ENCODE measurements around the gene CYGB.

Gene CYGB

GRCh38 chr17:76576189-76576588 lies 38.7 kb upstream of the CYGB start:
- TF ChIP-seq CTCF (IDR thresholded peaks at IDR 0.05; ENCODE audit: borderline replicate concordance, extremely low read depth, low read length, poor library complexity, severe bottlenecking) (no peak), EZH2 (IDR thresholded peaks at IDR 0.05; ENCODE audit: borderline replicate concordance, low read depth, low read length, severe bottlenecking) (no peak)
- no peak overlapping the region for H2AFZ ChIP-seq (ENCODE audit: low read depth, low read length)
- H3K4me2 ChIP-seq (ENCODE audit: insufficient read depth, low read length), result no peak overlapping the region
- no peaks in the 10 kb centered on the region for H3K9me3 ChIP-seq (ENCODE audit: insufficient read depth, low read length, severe bottlenecking)
- no peak overlapping the region for H3K27ac ChIP-seq (ENCODE audit: low read length)
- H4K20me1 ChIP-seq (ENCODE audit: insufficient read depth, low read length), result no peaks in the 10 kb centered on the region
- H3K27me3 ChIP-seq (ENCODE audit: insufficient read depth, low read length, poor library complexity), result no peaks in the 10 kb centered on the region
- H3K4me3 ChIP-seq (ENCODE audit: low read depth in 1 of 2, low read length in 2 of 2), result no peak overlapping the region
- no peak for ATAC-seq (ENCODE audit: insufficient read depth, low read depth)
- H3K36me3 ChIP-seq (ENCODE audit: insufficient read depth, low read length), result no peaks in the 10 kb centered on the region
- no peaks in the 10 kb centered on the region for H3K4me1 ChIP-seq (ENCODE audit: insufficient read depth, low read length)
- no peak for DNase-seq
- no peaks in the 10 kb centered on the region for H3K79me2 ChIP-seq (ENCODE audit: insufficient read depth, low read length)
- H3K9ac ChIP-seq (ENCODE audit: low read depth, low read length), result no peak overlapping the region

GRCh38 chr17:76575570-76575969 lies 38.1 kb upstream of the CYGB start:
- ATAC-seq (ENCODE audit: insufficient read depth, low read depth), result no peak
- no peaks in the 10 kb centered on the region for H3K4me1 ChIP-seq (ENCODE audit: insufficient read depth, low read length)
- no peak for TF ChIP-seq CTCF (IDR thresholded peaks at IDR 0.05; ENCODE audit: borderline replicate concordance, extremely low read depth, low read length, poor library complexity, severe bottlenecking)
- TF ChIP-seq EZH2 (IDR thresholded peaks at IDR 0.05; ENCODE audit: borderline replicate concordance, low read depth, low read length, severe bottlenecking), result no peak
- H3K9ac ChIP-seq (ENCODE audit: low read depth, low read length), result no peak overlapping the region
- H4K20me1 ChIP-seq (ENCODE audit: insufficient read depth, low read length), result no peaks in the 10 kb centered on the region
- H3K4me3 ChIP-seq (ENCODE audit: low read depth in 1 of 2, low read length in 2 of 2), result no peak overlapping the region
- H2AFZ ChIP-seq (ENCODE audit: low read depth, low read length), result no peak overlapping the region
- no peaks in the 10 kb centered on the region for H3K9me3 ChIP-seq (ENCODE audit: insufficient read depth, low read length, severe bottlenecking)
- no peak overlapping the region for H3K4me2 ChIP-seq (ENCODE audit: insufficient read depth, low read length)
- no peak overlapping the region for H3K27ac ChIP-seq (ENCODE audit: low read length)
- no peaks in the 10 kb centered on the region for H3K79me2 ChIP-seq (ENCODE audit: insufficient read depth, low read length)
- no peak for DNase-seq
- H3K27me3 ChIP-seq (ENCODE audit: insufficient read depth, low read length, poor library complexity), result no peaks in the 10 kb centered on the region
- H3K36me3 ChIP-seq (ENCODE audit: insufficient read depth, low read length), result no peaks in the 10 kb centered on the region

- Histone ChIP-seq H4K20me1 (ENCODE audit: insufficient read depth, low read length) (peaks cover 2% of the 10 kb centered on the region; the same call in 1 of the 2 replicates), H3K27ac (ENCODE audit: low read length) (no peak overlapping the region)
- DNase-seq, result no peak
These were observed 36.7 kb upstream of the CYGB start for GRCh38 chr17:76574166-76574565.

More at GRCh38 chr17:76574166-76574565, 36.7 kb upstream of the CYGB start:
- no peak for ATAC-seq (ENCODE audit: insufficient read depth, low read depth)
- Histone ChIP-seq H3K4me3 (ENCODE audit: low read depth in 1 of 2, low read length in 2 of 2) (no peak overlapping the region), H3K79me2 (ENCODE audit: insufficient read depth, low read length) (no peaks in the 10 kb centered on the region), H3K27me3 (ENCODE audit: insufficient read depth, low read length, poor library complexity) (no peaks in the 10 kb centered on the region), H3K36me3 (ENCODE audit: insufficient read depth, low read length) (no peaks in the 10 kb centered on the region), H3K9ac (ENCODE audit: low read depth, low read length) (no peak overlapping the region), H3K9me3 (ENCODE audit: insufficient read depth, low read length, severe bottlenecking) (no peaks in the 10 kb centered on the region), H3K4me2 (ENCODE audit: insufficient read depth, low read length) (no peak overlapping the region), H2AFZ (ENCODE audit: low read depth, low read length) (no peak overlapping the region), H3K4me1 (ENCODE audit: insufficient read depth, low read length) (no peaks in the 10 kb centered on the region)
- TF ChIP-seq EZH2 (IDR thresholded peaks at IDR 0.05; ENCODE audit: borderline replicate concordance, low read depth, low read length, severe bottlenecking), result no peak
- TF ChIP-seq CTCF (IDR thresholded peaks at IDR 0.05; ENCODE audit: borderline replicate concordance, extremely low read depth, low read length, poor library complexity, severe bottlenecking), result no peak

Data from DND-41 (cell line).